Limb (tissue), 2 donors: ENCODE results near the gene GPR37L1.
"Not testable (repeated sequence)": the region's sequence is repeated elsewhere in the genome, so short reads cannot be mapped to it uniquely, and the experiment has no call there.

Experiments used
- DNase-seq, 2 donors: peaks; one replicate each; pipeline ENCODE4 v3.0.0-alpha.2; 2016; ENCODE audit errors: extremely low spot score in 2 of 2

Gene GPR37L1

GRCh38 chr1:202167054-202167453 lies 44.3 kb downstream of the GPR37L1 start:
- not testable (repeated sequence) for DNase-seq

DNA sequence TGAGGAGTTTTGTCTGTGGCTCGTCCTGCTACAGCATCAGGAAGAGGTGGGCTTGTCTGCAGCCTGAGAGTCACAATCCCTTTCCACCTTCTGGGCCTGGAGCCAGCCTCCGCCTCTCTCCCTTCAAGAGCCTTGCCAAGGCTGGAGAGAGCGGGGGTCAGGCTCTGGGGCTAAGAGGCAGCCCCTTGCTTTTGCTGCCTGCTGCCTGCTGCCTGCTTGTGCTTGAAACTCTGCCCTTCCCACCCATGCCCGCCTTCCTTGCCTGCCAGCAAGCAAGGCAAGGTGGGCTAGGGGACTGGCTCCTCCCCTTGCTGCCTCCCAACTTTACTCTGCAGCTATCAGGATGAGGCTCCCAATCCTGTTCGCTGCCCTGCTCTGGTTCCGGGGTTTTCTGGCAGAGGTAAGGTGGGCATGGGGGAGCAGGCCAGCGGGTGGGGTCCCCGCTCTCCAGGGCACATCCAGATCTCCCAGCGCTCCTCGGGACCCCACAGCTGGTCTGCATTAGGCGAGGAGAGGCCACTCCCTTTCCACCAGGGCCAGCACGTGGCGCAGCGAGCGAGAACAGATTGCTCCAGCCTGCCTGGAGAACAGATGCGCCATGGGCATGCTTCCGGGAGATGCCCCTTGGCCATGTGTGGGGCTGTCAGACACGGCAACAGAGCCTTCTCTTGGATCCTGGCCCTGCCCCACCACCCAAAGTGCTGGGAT lies 45.1 kb downstream of the GPR37L1 start:
- DNase-seq = peak; percentile 71 to 78

DNA sequence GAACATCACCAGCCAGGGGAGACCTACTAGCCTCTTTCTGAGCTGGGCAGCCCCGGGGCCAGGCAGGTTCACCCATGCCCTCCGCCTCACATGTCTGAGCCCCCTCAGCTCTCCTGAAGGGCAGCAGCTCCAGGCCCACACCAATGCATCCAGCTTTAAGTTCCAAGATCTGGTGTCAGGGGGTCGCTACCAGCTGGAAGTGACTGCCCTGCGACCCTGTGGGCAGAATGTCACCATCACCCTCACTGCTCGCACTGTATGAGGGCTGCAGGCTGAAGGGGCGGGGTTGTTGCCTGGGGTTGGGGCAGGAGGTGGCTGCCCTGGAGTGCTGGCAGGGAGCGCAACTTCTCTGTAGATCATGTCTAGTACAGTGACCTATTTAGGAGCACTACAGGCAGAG lies 46.1 kb downstream of the GPR37L1 start:
- no peak for DNase-seq

GRCh38 chr1:202170726-202171125 lies 48.0 kb downstream of the GPR37L1 start:
- DNase-seq = no peak

- no peak for DNase-seq
These were observed 48.7 kb downstream of the GPR37L1 start for GRCh38 chr1:202171292-202172014.

DNA sequence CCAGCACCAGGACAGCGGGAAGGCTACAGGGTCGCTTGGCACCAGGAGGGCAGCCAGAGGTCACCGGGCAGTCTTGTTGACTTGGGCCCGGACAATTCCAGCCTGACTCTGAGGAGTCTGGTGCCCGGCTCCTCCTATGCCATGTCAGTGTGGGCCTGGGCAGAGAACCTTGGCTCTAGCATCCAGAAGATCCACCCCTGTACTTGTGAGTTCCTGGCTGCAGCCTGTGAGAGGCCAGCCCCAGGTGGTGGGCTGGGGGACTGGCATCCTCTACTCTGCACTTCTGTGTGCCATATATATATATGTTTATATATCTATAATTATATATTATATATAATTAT lies 49.3 kb downstream of the GPR37L1 start:
- DNase-seq = no peak

- no peak for DNase-seq
These were observed 51.3 kb downstream of the GPR37L1 start for GRCh38 chr1:202173993-202174392.

- DNase-seq = no peak
These were observed 54.5 kb downstream of the GPR37L1 start for GRCh38 chr1:202176949-202177927.

GRCh38 chr1:202179828-202180750 lies 57.4 kb downstream of the GPR37L1 start:
- no peak for DNase-seq

GRCh38 chr1:202180751-202181139 lies 58.0 kb downstream of the GPR37L1 start:
- DNase-seq = not testable (repeated sequence)

GRCh38 chr1:202181586-202181985 lies 58.9 kb downstream of the GPR37L1 start:
- DNase-seq = no peak

DNA sequence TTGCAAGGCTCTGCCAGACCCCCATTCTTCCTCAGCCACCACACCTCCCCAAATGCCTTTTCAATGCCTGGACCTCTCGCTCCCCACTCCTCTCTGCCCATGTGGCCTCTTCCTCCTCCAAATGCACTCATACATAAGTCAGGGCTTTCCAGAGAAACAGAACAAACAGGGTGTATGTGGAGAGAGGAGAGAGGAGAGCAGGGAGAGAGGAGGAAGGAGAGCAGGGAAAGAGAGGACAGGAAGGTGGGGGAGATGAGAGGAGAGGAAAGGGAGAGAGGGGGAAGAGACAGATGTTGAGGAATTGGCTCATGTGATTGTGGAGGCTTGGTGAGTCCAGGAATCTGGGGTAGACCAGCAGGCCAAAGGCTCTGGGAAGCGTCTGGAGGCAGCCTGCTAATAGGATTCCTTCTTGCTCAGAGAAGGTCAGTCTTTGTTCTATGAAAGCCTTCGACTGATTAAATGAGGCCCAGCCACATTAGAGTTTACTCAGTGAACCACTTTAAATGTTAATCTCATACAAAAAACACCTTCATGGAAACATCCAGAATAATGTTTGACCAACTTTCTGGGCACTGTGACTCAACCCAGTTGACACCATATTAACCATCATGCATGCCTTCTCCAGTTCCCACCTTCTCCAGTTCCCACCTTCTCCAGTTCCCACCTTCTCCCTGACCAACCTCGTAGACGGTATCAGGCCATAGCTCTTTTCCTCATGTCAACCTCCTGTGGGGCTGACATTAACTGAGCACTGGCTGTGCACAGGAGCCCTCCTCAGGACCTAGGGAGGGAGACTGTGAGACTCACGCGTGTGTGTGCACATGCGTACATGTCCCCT lies 59.5 kb downstream of the GPR37L1 start:
- no peak for DNase-seq
